Gastroesophageal sphincter (tissue), 3 donors: ENCODE results near the gene CHML.

Source experiments
- CTCF ChIP-seq, 4 experiments: fragments of 200-600 bp in 2 of 4; fragments of 450-650 bp in 2 of 4; sonication (generic) in 1 of 4; IDR thresholded peaks; one replicate each; pipeline ENCODE4 v1.5.1; 2017 to 2019; ENCODE audit warnings: antibody characterized with exemption in 4 of 4, mild to moderate bottlenecking in 2 of 4, moderate library complexity in 2 of 4
- EP300 ChIP-seq: sonication (generic); formaldehyde crosslinking; IDR thresholded peaks from one replicate; pipeline ENCODE4 v1.6.1; 2017; ENCODE audit warnings: antibody characterized with exemption, mild to moderate bottlenecking
- POLR2A ChIP-seq, 2 donors: fragments of 450-650 bp; IDR thresholded peaks; one replicate each; pipeline ENCODE4 v1.6.1; 2017; ENCODE audit warnings: antibody characterized with exemption in 2 of 2, mild to moderate bottlenecking in 2 of 2, moderate library complexity in 1 of 2
- POLR2AphosphoS5 ChIP-seq: sonication (generic); formaldehyde crosslinking; IDR thresholded peaks from one replicate; pipeline ENCODE4 v1.6.1; 2017; ENCODE audit warnings: antibody characterized with exemption

GRCh38 chr1:241600496-241600901, 39.7 kb downstream of the CHML start:
- TF ChIP-seq POLR2A (IDR thresholded peaks at IDR 0.05) (no peak), CTCF (IDR thresholded peaks at IDR 0.05) (no peak), POLR2AphosphoS5 (no peak), EP300 (no peak)
